ENCODE data around the gene GID4. TPM values are rescaled to one million over a fixed set of nuclear protein-coding genes. Genes with fewer than 3 reads are reported as not detected.
A peak's percentile ranks its signal among the peaks of the same experiment; 100 is the strongest.

Gene GID4
- total RNA-seq, 2 experiments from 2014 or later = 3.4 to 3.7 TPM

DNA sequence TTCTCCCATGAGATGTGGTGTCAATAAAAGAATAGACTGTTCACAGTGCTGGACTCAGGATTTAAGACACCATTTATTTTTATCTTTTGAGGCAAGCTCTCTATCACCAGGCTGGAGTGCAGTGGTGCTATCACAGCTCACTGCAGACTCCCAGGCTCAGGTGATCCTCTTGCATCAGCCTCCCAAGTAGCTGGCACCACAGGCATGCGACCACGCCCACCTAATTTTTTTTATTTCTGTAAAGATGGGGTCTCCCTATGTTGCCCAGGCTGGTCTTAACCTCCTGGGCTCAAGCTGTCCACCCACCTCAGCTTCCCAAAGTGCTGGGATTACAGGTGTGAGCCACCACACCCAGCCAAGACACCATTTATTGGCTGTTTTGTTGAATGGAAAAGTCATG lies 29.9 kb downstream of the GID4 start:
- intact Hi-C loops (cut with DNase I, micrococcal nuclease) = no loop called here
- no peaks in the 10 kb centered on the region for H3K4me1 Mint-ChIP-seq (ENCODE audit: low read depth)
- H3K27me3 Mint-ChIP-seq = no peaks in the 10 kb centered on the region
- H3K36me3 Mint-ChIP-seq (ENCODE audit: low read depth) = peaks cover 17% of the 10 kb centered on the region
- H3K27ac ChIP-seq (ENCODE audit: low read depth in 1 of 2, low read length in 2 of 2) = no peak overlapping the region
- no peak overlapping the region for H3K4me3 Mint-ChIP-seq
- DNase-seq (no peak), ATAC-seq (ENCODE audit: poor library complexity) (no peak)
- H3K9me3 Mint-ChIP-seq = no peaks in the 10 kb centered on the region
- CTCF ChIA-PET = no interaction called here
- no peaks in the 10 kb centered on the region for H3K27me3 ChIP-seq (ENCODE audit: control insufficient read depth in 1 of 2, insufficient read depth in 2 of 2, low read length in 2 of 2)
- H3K4me3 ChIP-seq (ENCODE audit: low read length) = no peak overlapping the region
- no peaks in the 10 kb centered on the region for H3K9me3 ChIP-seq (ENCODE audit: control insufficient read depth in 1 of 2, insufficient read depth in 1 of 2, low read length in 2 of 2)
- no peak overlapping the region for H3K27ac Mint-ChIP-seq
- H3K4me1 ChIP-seq (ENCODE audit: insufficient read depth, low read length) = peaks cover 5% of the 10 kb centered on the region
- peaks cover 11% of the 10 kb centered on the region for H3K36me3 ChIP-seq (ENCODE audit: insufficient read depth, low read length)
- POLR2A ChIA-PET = no interaction called here
- TF ChIP-seq, protein P1, sequence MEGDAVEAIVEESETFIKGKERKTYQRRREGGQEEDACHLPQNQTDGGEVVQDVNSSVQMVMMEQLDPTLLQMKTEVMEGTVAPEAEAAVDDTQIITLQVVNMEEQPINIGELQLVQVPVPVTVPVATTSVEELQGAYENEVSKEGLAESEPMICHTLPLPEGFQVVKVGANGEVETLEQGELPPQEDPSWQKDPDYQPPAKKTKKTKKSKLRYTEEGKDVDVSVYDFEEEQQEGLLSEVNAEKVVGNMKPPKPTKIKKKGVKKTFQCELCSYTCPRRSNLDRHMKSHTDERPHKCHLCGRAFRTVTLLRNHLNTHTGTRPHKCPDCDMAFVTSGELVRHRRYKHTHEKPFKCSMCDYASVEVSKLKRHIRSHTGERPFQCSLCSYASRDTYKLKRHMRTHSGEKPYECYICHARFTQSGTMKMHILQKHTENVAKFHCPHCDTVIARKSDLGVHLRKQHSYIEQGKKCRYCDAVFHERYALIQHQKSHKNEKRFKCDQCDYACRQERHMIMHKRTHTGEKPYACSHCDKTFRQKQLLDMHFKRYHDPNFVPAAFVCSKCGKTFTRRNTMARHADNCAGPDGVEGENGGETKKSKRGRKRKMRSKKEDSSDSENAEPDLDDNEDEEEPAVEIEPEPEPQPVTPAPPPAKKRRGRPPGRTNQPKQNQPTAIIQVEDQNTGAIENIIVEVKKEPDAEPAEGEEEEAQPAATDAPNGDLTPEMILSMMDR (IDR thresholded peaks at IDR 0.05) = no peak

GRCh38 chr17:18070861-18071340 lies 31.7 kb downstream of the GID4 start:
- intact Hi-C loops (cut with DNase I, micrococcal nuclease) = no loop called here
- DNase-seq = peak in 1 of 14 experiments; percentile 3
- no peak overlapping the region for H3K27ac Mint-ChIP-seq
- Histone ChIP-seq H3K27me3 (ENCODE audit: control insufficient read depth in 1 of 2, insufficient read depth in 2 of 2, low read length in 2 of 2) (peaks cover 0 to 2% of the 10 kb centered on the region in 2 experiments), H3K36me3 (ENCODE audit: insufficient read depth, low read length) (no peaks in the 10 kb centered on the region), H3K4me3 (ENCODE audit: low read length) (no peak overlapping the region), H3K27ac (ENCODE audit: low read depth in 1 of 2, low read length in 2 of 2) (no peak overlapping the region), H3K4me1 (ENCODE audit: insufficient read depth, low read length) (peaks cover 5% of the 10 kb centered on the region), H3K9me3 (ENCODE audit: control insufficient read depth in 1 of 2, insufficient read depth in 1 of 2, low read length in 2 of 2) (no peaks in the 10 kb centered on the region)
- TF ChIP-seq, protein P1 (IDR thresholded peaks at IDR 0.05) = no peak
- no peaks in the 10 kb centered on the region for H3K4me1 Mint-ChIP-seq (ENCODE audit: low read depth)
- H3K9me3 Mint-ChIP-seq = no peaks in the 10 kb centered on the region
- ChIA-PET CTCF (no interaction called here), POLR2A (no interaction called here)
- peaks cover 11% of the 10 kb centered on the region for H3K27me3 Mint-ChIP-seq
- H3K4me3 Mint-ChIP-seq = no peak overlapping the region
- no peaks in the 10 kb centered on the region for H3K36me3 Mint-ChIP-seq (ENCODE audit: low read depth)
- ATAC-seq (ENCODE audit: poor library complexity) = no peak

GRCh38 chr17:18071751-18072150 lies 32.5 kb downstream of the GID4 start:
- no peak overlapping the region for H3K4me3 Mint-ChIP-seq
- H3K27me3 ChIP-seq (ENCODE audit: control insufficient read depth in 1 of 2, insufficient read depth in 2 of 2, low read length in 2 of 2) = peaks cover 0 to 2% of the 10 kb centered on the region in 2 experiments
- H3K27me3 Mint-ChIP-seq = peaks cover 15% of the 10 kb centered on the region
- no peak for ATAC-seq (ENCODE audit: poor library complexity)
- no peaks in the 10 kb centered on the region for H3K36me3 Mint-ChIP-seq (ENCODE audit: low read depth)
- H3K9me3 Mint-ChIP-seq = no peaks in the 10 kb centered on the region
- H3K9me3 ChIP-seq (ENCODE audit: control insufficient read depth in 1 of 2, insufficient read depth in 1 of 2, low read length in 2 of 2) = no peaks in the 10 kb centered on the region
- H3K27ac ChIP-seq (ENCODE audit: low read depth in 1 of 2, low read length in 2 of 2) = no peak overlapping the region
- POLR2A ChIA-PET = no interaction called here
- no peak for DNase-seq
- intact Hi-C loops (cut with DNase I, micrococcal nuclease) = no loop called here
- no peak overlapping the region for H3K27ac Mint-ChIP-seq
- CTCF ChIA-PET = no interaction called here
- TF ChIP-seq, protein P1 (IDR thresholded peaks at IDR 0.05) = no peak
- H3K4me1 Mint-ChIP-seq (ENCODE audit: low read depth) = no peaks in the 10 kb centered on the region
- H3K4me1 ChIP-seq (ENCODE audit: insufficient read depth, low read length) = peaks cover 5% of the 10 kb centered on the region
- no peaks in the 10 kb centered on the region for H3K36me3 ChIP-seq (ENCODE audit: insufficient read depth, low read length)
- H3K4me3 ChIP-seq (ENCODE audit: low read length) = no peak overlapping the region

Data from CD4-positive, alpha-beta T cell (primary cell).